GM18508 (cell line): ENCODE results near the gene POLL.

Source experiments
- ATAC-seq: cut with Tn5 transposase; IDR thresholded peaks from one replicate; pipeline ENCODE4 v1.9.1; 2021; ENCODE audit warnings: moderate number of reproducible peaks; ENCODE audit not compliant: insufficient read depth, unreplicated experiment

The POLL gene

DNA sequence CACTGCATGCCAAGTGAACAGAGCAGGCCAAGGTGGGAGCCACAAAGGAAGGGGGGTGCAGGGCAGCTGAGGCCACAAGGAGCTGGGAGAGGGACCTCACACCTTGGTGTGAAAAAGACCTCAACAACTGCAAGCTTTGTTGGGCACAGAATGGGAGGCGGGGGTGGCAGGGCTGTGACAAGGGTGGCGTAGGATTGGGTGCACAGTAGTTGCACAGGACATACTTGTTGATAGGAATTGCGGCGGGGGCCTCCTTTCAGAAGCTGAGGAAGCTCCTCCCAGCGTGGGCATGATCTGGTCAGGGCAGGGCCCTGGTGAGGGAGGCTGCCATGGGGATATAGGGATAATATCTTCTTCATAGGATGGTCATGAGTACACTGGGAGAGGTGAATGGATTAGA, 25.8 kb downstream of the POLL start:
- no peak for ATAC-seq

DNA sequence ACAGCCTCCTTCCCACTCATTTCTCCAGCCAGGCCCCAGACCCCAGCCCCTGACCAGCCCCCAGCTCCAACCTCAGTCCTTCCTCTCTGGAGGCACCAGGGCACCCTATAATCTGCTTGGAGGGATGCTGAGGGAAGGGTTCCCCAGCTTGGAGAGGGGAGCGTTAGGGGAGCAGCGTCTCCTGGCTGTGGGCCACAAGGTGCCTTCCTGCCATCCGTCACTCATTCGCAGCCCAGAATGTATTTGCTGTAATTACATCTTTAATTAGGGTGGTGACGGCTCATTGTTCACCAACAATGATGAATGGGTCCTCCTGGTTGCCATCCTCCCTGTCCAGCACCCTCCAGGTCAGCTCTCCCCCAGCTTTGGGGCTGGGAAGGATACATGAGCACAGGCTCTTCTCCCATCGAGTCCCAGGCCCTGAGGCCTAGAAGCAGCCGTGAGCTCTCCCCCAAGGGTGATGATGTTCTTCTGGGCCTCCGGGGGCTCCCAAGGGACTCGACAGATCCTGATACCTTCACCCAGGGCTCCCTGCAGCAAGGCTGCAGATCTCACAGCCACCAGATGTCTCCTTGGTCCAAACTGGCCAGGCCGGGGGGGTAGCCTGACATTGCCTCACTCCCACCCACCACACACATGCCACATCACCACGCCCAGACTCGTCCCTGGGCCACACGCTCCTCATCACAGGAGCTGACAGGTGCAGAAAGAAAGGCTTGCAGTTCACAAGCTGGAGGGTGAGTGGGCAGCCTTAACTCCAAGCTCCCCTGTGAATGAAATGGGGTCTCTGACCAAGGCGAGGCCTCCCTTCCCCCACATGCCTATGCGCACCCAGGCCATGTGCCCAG, 26.8 kb downstream of the POLL start:
- ATAC-seq = no peak

DNA sequence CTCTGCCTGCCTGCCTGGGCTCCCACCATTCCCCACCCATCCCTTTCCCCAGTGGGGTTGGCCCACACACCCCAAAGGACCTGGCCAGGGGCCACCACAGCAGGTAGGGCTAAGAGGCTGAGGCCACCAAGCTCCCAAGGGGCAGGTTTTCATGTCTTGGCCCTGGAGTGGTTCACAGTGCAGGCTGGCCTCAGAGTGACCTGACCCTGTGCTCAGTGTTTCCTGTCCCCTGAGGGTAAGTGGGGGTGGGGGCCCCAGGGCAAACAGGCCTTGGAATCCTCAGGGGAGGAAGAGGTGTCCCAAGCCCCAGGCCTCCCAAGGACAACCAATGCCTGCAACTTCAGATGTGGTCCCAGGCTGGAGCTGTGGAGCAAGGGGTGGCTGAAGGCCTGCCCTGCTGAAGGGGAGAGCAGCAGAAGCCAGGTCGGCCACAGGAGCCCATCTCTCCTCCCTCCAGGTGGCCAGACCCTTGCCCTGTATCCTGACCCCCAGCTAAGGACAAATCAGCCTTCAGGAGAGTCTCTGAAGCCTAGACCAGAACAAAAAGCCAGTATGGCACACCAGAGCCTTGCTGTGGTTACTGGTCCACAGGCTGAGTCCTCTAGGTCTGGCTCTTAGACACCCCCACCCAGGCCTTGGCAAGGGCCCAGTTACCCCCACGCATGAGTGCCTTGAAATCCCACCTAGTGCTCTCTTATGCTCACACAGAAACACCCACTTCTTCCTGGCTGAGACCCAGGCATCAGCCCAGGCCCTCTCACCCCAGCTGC, 27.6 kb downstream of the POLL start:
- ATAC-seq = no peak

DNA sequence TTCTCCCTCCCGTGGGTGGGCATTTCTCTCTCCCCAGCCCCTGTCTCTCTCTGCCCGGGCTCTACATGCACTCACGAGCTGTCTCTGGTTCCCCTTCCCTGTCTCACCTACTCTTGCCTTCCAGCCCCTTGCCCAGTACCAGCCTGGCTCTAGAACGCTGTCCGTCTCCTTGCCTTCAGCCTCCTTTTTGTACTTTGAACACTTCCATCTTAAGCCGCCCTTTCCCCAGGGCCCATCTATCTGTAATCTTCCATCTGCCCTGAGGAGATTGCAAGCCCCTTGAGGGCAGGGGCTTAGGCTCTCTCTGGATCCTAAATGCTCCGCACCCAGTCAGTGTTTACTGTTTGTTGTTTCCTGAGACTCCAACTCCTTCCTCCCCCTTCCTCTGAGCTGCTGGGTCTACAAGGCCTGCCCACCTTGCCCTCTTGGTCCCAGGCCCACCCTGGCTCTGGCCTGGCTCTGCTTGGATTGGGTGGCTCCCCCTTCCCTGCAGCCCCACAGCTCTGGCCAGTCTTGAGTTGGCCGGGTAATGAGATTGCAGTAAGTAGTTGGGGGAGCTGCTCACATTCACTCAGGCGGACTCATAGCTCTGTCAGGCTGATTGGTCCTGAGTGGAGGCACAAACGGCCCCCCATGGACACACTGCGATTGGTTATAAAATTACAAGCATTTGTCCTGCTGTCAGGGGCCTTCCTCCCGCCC, 28.3 kb downstream of the POLL start:
- no peak for ATAC-seq

DNA sequence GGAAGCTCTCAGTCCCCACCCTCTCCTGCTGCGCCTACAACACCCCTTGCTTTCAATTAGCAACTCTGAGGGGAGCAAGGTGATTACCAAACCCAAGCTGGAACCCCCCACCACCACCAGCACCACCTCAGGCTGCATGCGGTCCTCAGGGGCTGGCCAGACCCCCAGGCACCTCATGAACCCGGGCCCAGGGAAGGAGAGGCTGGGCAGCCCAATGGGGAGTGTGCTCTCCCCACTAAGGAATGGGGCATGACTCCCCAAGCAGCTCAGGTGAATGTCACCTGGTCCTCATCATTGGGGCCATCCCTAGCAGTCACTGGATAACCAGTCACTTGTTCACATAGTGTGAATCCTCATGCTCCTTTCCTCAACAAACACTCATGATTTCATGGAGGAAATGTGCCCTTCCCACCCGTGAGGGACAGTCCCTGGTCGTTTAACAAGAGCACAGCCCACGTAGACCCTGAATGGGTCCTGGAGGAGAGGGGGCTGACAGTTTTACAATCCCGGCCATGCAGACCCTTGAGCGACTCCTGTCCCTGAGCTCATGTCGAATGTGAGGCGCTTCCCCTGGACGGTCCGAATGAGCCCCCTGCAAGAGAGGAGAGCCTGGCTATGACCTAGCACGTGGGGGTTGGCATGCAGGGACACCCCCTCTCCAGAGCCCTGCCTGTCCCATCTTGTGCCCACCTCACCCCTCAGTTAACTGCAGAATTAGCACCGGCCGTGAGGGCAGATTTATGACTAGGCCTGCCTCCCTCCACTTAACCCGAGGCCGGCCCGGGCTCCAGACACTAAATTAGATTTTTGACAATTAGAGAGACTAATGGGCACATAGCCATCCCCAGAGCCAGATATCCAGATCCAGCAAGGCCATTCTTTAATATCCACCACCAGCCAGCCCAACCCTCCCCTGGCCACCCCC, 29.1 kb downstream of the POLL start:
- ATAC-seq = no peak

DNA sequence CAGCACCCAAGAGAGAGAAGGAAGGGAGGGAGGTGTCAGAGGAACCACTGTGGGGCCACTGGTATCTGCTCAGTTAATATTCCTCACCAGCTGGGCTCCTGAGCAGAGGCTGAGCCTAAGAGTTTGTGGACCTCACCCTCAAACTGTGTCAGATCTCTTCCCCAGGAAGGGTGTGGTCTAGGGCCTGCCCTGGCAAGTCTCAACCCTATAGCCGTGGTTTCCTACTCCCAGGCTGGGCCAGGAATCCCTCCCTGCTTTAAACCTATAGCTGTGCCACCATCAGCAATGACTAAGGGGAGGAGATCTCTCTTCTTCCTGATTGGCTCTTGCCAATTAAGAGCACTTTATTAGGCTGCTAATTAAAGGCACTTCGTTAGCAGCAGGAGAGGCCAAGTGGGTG, 29.9 kb downstream of the POLL start:
- no peak for ATAC-seq

DNA sequence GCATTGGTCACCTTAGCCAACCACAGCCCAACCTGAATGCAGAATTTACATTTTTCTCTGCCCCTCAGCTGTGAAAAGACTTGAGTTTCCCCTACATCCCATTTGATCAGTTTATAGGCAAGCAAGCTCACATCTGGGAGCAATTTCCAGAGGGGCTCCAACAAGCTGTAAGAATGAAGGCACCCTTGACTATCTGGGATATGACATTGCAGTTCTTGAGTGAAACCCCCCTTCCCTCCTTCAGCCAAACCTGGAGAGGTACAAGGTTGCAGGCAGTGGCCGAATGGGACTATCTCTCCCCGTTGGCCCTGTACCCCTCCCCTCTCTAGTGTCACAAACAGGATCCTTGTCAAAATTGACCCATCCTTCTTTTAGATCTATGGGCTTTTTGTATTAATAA, 30.5 kb downstream of the POLL start:
- ATAC-seq = no peak

DNA sequence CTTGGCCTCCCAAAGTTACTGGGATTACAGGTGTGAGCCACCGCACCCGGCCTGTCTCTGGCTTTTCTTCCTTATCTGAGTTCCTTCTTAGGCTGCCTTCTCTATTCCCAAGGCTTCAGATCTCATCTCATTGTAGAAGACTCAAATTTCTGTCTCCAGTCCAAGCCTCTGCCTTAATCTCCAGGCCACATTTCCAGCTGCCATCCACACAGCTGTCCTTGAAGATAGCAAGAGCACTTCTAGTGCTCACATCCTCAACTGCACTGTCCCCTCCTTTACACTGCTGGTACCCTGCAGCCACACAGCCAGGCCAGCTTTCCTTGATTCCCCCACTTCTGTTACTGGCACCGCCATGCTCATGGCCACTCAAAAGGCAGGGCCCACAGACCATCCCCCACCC, 35.6 kb downstream of the POLL start:
- no peak for ATAC-seq

DNA sequence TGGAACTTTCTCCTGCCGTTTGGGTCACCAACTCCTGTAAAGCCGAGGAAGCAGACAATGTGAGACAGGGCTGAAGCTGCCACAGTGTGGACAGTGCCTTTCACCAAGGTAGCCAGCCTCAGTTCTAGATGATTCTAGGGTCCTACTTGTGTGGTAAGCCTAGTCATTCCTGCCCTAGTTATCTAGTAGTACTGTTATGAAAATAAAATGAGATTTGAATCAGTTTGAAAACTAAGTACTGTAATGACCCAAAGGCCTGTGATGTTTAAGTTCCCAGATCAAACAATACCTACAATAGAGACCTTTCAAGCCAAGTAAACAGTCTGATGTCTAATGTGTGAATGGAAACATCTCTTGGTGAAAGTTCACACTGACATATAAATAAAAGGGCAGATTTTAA, 37.1 kb downstream of the POLL start:
- ATAC-seq = no peak

DNA sequence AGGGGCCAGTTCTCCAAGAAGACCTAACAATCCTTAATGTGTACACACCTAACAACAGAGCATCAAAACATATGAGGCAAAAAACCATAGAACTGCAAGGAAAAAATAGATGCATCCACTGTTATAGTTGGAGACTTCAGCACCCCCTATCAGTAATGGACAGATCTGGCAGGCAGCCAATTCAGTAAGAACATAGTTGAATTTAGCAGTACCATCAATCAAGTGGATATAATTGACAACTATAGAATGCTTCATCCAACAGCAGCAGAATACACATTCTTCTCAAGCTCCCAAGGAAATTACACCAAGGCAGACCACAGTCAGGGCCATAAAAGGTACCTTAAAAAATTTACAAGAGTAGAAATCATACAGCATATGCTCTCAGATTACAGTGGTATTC, 42.2 kb downstream of the POLL start:
- ATAC-seq = no peak

DNA sequence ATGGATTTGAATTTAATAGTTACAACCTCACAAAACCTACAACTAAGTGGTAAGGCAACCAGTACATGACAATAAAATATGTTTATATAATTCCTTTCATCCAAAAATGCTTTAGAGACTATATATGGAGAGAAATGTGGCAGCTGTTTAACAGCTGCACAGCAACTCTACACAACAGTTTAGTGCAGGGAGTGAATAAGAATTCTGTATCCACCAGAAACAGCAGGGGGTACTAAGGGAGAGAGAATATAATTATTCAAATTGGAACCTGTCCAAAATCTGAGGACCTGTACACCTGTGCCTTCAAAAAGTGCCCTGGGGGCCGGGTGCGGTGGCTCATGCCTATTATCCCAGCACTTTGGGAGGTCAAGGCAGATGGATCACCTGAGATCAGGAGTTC, 49.6 kb downstream of the POLL start:
- no peak for ATAC-seq

DNA sequence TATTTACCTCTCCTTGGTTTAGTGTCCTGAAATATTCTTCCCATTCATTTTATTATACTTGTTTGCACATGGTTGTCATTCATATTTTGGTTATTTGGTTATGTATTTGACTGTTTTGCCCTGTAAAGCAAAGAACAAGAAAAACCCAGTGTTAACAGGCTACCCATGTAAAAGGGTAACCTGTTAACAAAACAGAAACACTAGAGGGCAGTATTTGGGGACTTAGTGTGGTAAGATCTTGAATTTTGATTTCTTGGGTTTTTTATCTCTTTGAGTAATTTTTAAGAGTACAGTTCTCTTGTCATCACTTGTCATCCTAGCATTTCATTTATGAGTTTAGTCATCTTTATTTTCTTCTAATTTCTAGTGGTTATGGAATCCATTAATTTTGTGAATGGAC, 51.3 kb downstream of the POLL start:
- no peak for ATAC-seq

DNA sequence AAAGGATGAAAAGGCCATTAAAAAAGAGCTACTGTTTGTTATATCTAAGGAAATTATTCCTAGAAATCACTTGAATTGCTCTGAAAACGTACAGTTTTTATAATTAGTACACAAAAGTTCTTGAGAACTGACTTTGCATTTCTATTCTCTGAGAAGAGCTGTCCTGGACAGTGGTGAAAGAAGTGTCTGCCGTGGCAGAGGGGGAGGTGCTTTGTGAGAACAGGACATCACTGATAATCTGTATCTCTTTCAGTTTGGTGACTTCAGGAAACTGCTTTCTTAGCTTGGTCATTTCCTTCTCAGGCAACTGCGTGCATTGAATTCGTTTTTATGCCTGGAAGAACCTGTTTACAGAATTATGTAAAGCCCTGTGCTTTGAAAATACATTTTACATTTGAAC, 52.1 kb downstream of the POLL start:
- no peak for ATAC-seq

DNA sequence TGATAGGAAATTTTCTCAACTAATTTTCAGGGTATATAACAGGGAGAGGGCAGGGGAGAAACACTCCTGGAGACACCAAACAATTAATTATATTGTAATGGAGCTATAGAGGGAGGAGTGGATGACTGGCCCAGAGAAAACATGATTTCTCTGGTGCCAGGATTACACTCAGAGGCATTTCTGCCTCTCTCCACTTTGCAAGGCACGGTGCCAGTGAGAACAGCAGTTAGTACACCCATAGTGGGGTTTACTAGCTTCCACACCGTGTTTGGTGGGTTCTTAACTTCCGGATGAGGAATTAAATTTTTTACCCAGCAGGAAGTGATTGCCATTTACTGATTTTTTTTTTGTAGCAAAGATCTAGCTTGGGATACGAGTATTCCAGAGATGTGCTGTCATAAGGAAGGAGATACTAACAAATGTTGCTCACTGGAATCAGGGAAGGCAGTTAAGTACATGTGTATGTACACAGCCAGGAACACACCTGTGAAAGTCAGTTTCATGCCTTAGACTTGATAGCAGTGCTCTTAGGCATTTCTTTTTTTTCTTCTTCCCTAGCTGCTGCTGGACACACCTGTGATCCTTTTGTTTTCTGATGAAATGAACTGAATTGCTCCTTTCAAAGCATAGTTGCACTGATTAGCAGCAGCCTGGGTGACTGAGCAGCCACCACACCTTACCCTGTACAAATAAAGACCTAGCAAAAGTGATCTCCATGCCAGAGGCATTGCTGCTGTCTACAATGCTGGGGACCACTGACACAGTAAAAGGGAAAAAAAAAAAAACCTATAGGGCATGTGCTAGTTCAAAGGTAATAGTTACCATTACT, 58.1 kb downstream of the POLL start:
- no peak for ATAC-seq

DNA sequence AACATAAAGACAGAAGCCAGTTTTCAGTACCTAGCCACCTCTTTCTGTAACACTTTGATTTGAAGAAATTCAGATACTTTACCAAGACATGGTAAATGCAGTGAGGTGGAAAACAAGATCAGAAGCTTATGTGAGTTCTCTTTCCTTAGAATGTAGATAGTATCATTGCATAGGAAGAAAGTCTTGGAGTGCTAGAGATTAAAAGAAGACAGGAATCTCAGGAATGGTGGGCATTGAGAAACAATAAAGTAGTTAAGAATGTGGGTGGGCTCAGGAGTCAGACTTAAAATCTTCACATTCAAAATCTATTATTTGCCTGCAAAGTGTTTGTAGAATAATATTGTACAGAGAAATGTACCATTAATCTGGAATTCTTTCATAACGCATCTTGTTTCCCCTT, 58.9 kb downstream of the POLL start:
- no peak for ATAC-seq
